ENCODE data around the gene FCN1. TPM values are rescaled to one million over a fixed set of nuclear protein-coding genes. Genes with fewer than 3 reads are reported as not detected.

Gene FCN1
- polyA plus RNA-seq, 3 donors: 2,884 to 7,680 (median 6,268) TPM

DNA sequence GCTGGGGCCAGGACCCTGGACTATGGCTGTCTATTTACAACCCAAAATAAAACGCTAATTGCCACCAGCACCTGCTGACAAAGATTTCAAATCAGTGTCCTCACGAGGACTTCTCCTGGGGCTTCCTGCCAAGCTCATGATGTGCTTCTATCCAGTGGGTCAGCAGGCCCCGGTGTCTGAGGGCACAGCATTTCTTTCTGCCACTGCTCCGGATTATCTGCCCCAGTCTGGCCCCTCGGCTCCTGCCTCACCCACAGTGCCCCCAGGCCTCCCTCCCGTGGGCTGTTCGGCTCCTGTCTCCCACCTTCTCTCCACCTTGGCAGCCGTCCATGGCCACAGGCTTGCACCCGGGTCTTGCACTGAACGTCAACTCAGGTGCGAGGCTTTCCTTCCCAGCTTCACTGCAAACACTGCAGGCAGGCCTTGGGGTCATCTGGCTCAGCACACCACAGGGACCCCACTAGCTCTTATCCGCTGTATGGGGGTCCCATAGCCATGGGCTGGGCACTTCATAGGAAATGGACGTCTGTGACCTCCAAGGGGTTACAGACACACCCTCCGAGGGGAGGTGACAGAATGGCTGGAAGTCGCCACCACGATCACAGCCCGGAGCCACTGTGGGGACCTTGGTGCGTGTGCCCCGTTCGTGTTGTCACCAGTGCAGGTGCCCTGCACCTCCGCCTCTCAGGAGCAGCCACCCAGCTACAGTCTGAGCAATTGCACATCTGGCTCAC lies 43.8 kb upstream of the FCN1 start:
- peaks cover 4 to 7% of the 10 kb centered on the region in 2 donors for H3K36me3 Mint-ChIP-seq
- H3K27me3 Mint-ChIP-seq (ENCODE audit: low read depth in 3 of 3): peaks cover 13 to 21% (median 17%) of the 10 kb centered on the region in 3 donors
- Histone ChIP-seq H3K79me2 (ENCODE audit: insufficient read depth, low read length) (no peaks in the 10 kb centered on the region), H3K9me3 (replicated peaks in 1 of 2; ENCODE audit: control insufficient read depth in 1 of 2, insufficient read depth in 1 of 2, low read length in 2 of 2) (peaks cover 8 to 17% of the 10 kb centered on the region in 2 donors), H3K27ac (ENCODE audit: low read depth in 1 of 2, low read length in 2 of 2) (no peak overlapping the region), H3K4me3 (replicated peaks in 1 of 3; ENCODE audit: low read depth in 2 of 3, low read length in 3 of 3) (no peak overlapping the region), H2AFZ (ENCODE audit: insufficient read depth, low read depth, low read length, poor library complexity, severe bottlenecking) (no peak overlapping the region), H3K9ac (ENCODE audit: insufficient read depth, low read length, poor library complexity, severe bottlenecking) (no peak overlapping the region), H4K20me1 (ENCODE audit: insufficient read depth, low read length) (no peaks in the 10 kb centered on the region), H3K4me1 (ENCODE audit: control insufficient read depth in 1 of 2, insufficient read depth in 2 of 2, low read length in 2 of 2) (peaks cover 25 to 47% of the 10 kb centered on the region in 2 donors), H3K36me3 (replicated peaks in 1 of 2; ENCODE audit: control insufficient read depth in 1 of 2, insufficient read depth in 2 of 2, low read length in 2 of 2) (no peaks in the 10 kb centered on the region), H3K4me2 (replicated peaks; ENCODE audit: extremely low read depth, low read length, poor library complexity, severe bottlenecking) (no peak overlapping the region), H3K27me3 (ENCODE audit: control insufficient read depth in 2 of 2, insufficient read depth in 2 of 2, low read length in 2 of 2) (peaks cover 0 to 2% of the 10 kb centered on the region in 2 donors)
- intact Hi-C loops (cut with micrococcal nuclease): no loop called here
- WGBS (ENCODE audit: insufficient coverage): 93% methylated on average over 21 of the region's 21 CpGs
- peak overlapping the region in 1 of 2 donors; percentile 48 for H3K4me3 Mint-ChIP-seq
- TF ChIP-seq, protein P1, sequence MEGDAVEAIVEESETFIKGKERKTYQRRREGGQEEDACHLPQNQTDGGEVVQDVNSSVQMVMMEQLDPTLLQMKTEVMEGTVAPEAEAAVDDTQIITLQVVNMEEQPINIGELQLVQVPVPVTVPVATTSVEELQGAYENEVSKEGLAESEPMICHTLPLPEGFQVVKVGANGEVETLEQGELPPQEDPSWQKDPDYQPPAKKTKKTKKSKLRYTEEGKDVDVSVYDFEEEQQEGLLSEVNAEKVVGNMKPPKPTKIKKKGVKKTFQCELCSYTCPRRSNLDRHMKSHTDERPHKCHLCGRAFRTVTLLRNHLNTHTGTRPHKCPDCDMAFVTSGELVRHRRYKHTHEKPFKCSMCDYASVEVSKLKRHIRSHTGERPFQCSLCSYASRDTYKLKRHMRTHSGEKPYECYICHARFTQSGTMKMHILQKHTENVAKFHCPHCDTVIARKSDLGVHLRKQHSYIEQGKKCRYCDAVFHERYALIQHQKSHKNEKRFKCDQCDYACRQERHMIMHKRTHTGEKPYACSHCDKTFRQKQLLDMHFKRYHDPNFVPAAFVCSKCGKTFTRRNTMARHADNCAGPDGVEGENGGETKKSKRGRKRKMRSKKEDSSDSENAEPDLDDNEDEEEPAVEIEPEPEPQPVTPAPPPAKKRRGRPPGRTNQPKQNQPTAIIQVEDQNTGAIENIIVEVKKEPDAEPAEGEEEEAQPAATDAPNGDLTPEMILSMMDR (IDR thresholded peaks at IDR 0.05): no peak
- H3K4me1 Mint-ChIP-seq: peaks cover 39% of the 10 kb centered on the region
- no peak for DNase-seq
- no peak overlapping the region for H3K27ac Mint-ChIP-seq
- H3K9me3 Mint-ChIP-seq: peaks cover 0 to 15% (median 5%) of the 10 kb centered on the region in 7 donors

DNA sequence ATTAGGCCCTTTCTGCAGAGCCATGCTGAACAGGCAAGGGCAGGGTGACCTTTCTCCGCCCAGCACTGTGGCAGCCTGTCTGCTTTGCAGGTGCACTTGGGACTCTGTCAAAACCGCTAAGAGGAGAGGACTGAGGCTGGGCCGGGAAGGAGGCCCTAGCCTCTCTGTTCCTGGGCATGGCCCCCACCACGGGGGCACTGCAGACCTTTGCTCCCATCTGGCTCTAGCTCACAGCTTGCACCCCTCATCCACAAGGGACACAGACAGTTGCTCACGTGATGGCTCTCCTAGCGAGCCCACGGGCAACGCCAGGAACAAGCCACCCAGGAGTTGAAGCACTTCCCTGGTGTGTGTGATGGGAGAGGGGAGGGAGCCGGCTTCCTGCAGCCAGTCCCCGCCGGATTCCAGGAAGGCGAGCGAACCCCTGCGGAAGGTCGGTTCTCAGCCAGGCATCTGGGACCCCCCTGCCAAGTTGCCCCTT lies 43.0 kb upstream of the FCN1 start:
- no peak overlapping the region for H3K27ac ChIP-seq (ENCODE audit: low read depth in 1 of 2, low read length in 2 of 2)
- peaks cover 4 to 7% of the 10 kb centered on the region in 2 donors for H3K36me3 Mint-ChIP-seq
- TF ChIP-seq, protein P1 (IDR thresholded peaks at IDR 0.05): no peak
- no peak overlapping the region for H2AFZ ChIP-seq (ENCODE audit: insufficient read depth, low read depth, low read length, poor library complexity, severe bottlenecking)
- WGBS (ENCODE audit: insufficient coverage): 93% methylated on average over 3 of the region's 15 CpGs
- intact Hi-C loops (cut with micrococcal nuclease): no loop called here
- H3K4me3 ChIP-seq (replicated peaks in 1 of 3; ENCODE audit: low read depth in 2 of 3, low read length in 3 of 3): no peak overlapping the region
- peaks cover 31% of the 10 kb centered on the region for H3K4me1 Mint-ChIP-seq
- DNase-seq: no peak
- H3K9me3 ChIP-seq (replicated peaks in 1 of 2; ENCODE audit: control insufficient read depth in 1 of 2, insufficient read depth in 1 of 2, low read length in 2 of 2): peaks cover 8 to 13% of the 10 kb centered on the region in 2 donors
- no peaks in the 10 kb centered on the region for H4K20me1 ChIP-seq (ENCODE audit: insufficient read depth, low read length)
- H3K9ac ChIP-seq (ENCODE audit: insufficient read depth, low read length, poor library complexity, severe bottlenecking): no peak overlapping the region
- peaks cover 0 to 2% of the 10 kb centered on the region in 2 donors for H3K27me3 ChIP-seq (ENCODE audit: control insufficient read depth in 2 of 2, insufficient read depth in 2 of 2, low read length in 2 of 2)
- peaks cover 13 to 21% (median 17%) of the 10 kb centered on the region in 3 donors for H3K27me3 Mint-ChIP-seq (ENCODE audit: low read depth in 3 of 3)
- peaks cover 19 to 40% of the 10 kb centered on the region in 2 donors for H3K4me1 ChIP-seq (ENCODE audit: control insufficient read depth in 1 of 2, insufficient read depth in 2 of 2, low read length in 2 of 2)
- H3K4me2 ChIP-seq (replicated peaks; ENCODE audit: extremely low read depth, low read length, poor library complexity, severe bottlenecking): no peak overlapping the region
- H3K36me3 ChIP-seq (replicated peaks in 1 of 2; ENCODE audit: control insufficient read depth in 1 of 2, insufficient read depth in 2 of 2, low read length in 2 of 2): no peaks in the 10 kb centered on the region
- no peaks in the 10 kb centered on the region for H3K79me2 ChIP-seq (ENCODE audit: insufficient read depth, low read length)
- no peak overlapping the region for H3K27ac Mint-ChIP-seq
- no peak overlapping the region for H3K4me3 Mint-ChIP-seq
- H3K9me3 Mint-ChIP-seq: peaks cover 0 to 8% (median 4%) of the 10 kb centered on the region in 7 donors

Measured in CD14-positive monocyte (primary cell).